Ovary (tissue), 3 donors: ENCODE results near the gene DGUOK.

Source experiments
- POLR2A ChIP-seq: fragments of 450-650 bp; IDR thresholded peaks from one replicate; pipeline ENCODE4 v1.6.1; 2017; ENCODE audit warnings: antibody characterized with exemption, mild to moderate bottlenecking, moderate library complexity
- TF ChIP-seq, protein P1 (sequence below), 3 donors: fragments of 450-650 bp in 2 of 3; fragments of 200-600 bp in 1 of 3; IDR thresholded peaks; one replicate each; pipeline versions ENCODE4 v1.5.1 to v1.8.0; 2016 to 2022; ENCODE audit warnings: antibody characterized with exemption in 3 of 3, mild to moderate bottlenecking in 1 of 3
- donor health status: DM: no; HTN: no; CAD: no.

DNA sequence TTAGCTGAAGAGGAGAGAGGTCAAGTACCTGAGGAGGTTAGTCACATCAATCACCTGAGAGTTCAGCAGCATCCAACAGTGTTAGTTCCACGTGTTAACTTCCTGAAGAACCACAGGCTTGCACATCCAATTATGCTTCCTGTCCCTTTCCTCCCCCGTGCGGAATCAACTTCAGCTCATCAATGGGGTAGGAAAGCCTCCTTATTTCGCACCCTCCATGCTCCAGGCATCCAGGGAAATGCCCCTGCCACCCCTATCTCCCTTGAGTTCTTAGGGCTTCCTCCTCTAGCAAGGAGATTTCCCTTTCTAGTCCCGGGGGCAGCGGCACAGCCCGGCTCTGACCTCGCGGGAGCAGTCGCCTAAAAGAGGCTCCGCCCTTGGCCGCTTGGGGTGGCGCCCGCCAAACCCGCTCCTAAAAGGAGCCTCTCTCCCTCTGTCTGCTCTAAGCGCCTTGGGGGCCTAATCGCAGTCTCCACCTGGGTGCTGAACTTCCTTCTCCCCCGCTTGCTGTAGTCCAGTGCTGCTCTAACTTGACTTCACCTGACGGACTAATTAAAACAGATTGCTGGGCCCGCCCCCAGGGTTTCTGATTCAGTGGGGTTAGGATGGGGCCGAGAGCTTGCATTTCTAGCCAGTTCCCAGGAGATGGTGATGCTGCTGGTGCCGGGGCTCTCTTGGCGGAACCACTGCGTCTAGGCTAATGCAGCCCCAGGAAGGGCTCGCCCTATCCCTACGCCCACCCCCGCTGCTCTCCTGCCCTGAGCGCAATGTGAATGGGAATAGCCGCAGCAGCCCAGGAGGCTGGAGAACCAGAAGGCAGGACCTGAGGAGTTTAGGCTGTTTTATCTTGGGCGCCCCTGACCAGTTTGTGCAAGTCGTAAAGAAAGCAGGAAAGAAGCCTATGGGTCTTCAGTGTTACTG, 54.7 kb downstream of the DGUOK start:
- TF ChIP-seq, protein P1, sequence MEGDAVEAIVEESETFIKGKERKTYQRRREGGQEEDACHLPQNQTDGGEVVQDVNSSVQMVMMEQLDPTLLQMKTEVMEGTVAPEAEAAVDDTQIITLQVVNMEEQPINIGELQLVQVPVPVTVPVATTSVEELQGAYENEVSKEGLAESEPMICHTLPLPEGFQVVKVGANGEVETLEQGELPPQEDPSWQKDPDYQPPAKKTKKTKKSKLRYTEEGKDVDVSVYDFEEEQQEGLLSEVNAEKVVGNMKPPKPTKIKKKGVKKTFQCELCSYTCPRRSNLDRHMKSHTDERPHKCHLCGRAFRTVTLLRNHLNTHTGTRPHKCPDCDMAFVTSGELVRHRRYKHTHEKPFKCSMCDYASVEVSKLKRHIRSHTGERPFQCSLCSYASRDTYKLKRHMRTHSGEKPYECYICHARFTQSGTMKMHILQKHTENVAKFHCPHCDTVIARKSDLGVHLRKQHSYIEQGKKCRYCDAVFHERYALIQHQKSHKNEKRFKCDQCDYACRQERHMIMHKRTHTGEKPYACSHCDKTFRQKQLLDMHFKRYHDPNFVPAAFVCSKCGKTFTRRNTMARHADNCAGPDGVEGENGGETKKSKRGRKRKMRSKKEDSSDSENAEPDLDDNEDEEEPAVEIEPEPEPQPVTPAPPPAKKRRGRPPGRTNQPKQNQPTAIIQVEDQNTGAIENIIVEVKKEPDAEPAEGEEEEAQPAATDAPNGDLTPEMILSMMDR (IDR thresholded peaks at IDR 0.05) = no peak
- TF ChIP-seq POLR2A = no peak
